WTC11 (cell line): Measurements from ENCODE around the gene ACHE. TPM values are rescaled to one million over a fixed set of nuclear protein-coding genes. Genes with fewer than 3 reads are reported as not detected.

Experiments used
- ATAC-seq: fragments of 200-7000 bp; cut with Tn5 transposase; 2 replicates; pipeline ENCODE4 v1.10.0; 2021; ENCODE audit warnings: mild to moderate bottlenecking, moderate library complexity
- CTCF ChIA-PET: fragments of 300-600 bp; sonication (Branson Sonifier 250); formaldehyde crosslinking; loops from one replicate; lab custom pipeline; 2021; ENCODE audit warnings: antibody characterized with exemption; lab: Charles Lee
- POLR2A ChIA-PET: fragments of 350-600 bp; sonication (Branson Sonifier 250); formaldehyde crosslinking; loops from one replicate; lab custom pipeline; 2021; ENCODE audit warnings: antibody characterized with exemption; lab: Charles Lee
- DNase-seq: peaks from one replicate; pipeline ENCODE4 v3.0.0; 2021; ENCODE audit warnings: low spot score
- H3K27ac Mint-ChIP-seq: 2 replicates; pipeline ENCODE4 v1.8.0; 2021; ENCODE audit warnings: mixed read lengths
- H3K27me3 Mint-ChIP-seq: 2 replicates; pipeline ENCODE4 v1.8.0; 2021; ENCODE audit warnings: low read depth, mild to moderate bottlenecking, moderate library complexity, mixed read lengths
- H3K36me3 Mint-ChIP-seq: 2 replicates; pipeline ENCODE4 v1.8.0; 2021; ENCODE audit warnings: mixed read lengths
- H3K4me1 Mint-ChIP-seq: 2 replicates; pipeline ENCODE4 v1.8.0; 2022; ENCODE audit warnings: mixed read lengths
- H3K4me3 Mint-ChIP-seq: 2 replicates; pipeline ENCODE4 v1.8.0; 2021; ENCODE audit warnings: mild to moderate bottlenecking, moderate library complexity, mixed read lengths
- H3K9me3 Mint-ChIP-seq: 2 replicates; pipeline ENCODE4 v1.8.0; 2021; ENCODE audit warnings: mixed read lengths
- ATF3 ChIP-seq: sonication (generic); formaldehyde crosslinking; conservative IDR thresholded peaks from 2 replicates; pipeline ENCODE4 v1.8.1; 2022; ENCODE audit warnings: mild to moderate bottlenecking, missing genetic modification reagents
- CTCF ChIP-seq: fragments of 200-600 bp; IDR thresholded peaks from 2 replicates; pipeline ENCODE4 v1.8.0; 2022; ENCODE audit warnings: antibody characterized with exemption
- E2F4 ChIP-seq: sonication (generic); formaldehyde crosslinking; IDR thresholded peaks from 2 replicates; pipeline ENCODE4 v1.8.1; 2022; ENCODE audit warnings: low read depth, mild to moderate bottlenecking, moderate library complexity, missing genetic modification reagents, borderline replicate concordance
- FOXP4 ChIP-seq: sonication (generic); formaldehyde crosslinking; IDR thresholded peaks from 2 replicates; pipeline ENCODE4 v1.8.0; 2022; ENCODE audit warnings: mild to moderate bottlenecking, missing genetic modification reagents
- RELA ChIP-seq: sonication (generic); formaldehyde crosslinking; IDR thresholded peaks from 2 replicates; pipeline ENCODE4 v1.8.1; 2022; ENCODE audit warnings: missing genetic modification reagents, mild to moderate bottlenecking, borderline replicate concordance
- SMAD3 ChIP-seq: sonication (generic); formaldehyde crosslinking; IDR thresholded peaks from 2 replicates; pipeline ENCODE4 v1.8.0; 2022; ENCODE audit warnings: missing genetic modification reagents, mild to moderate bottlenecking, borderline replicate concordance
- TEAD4 ChIP-seq: sonication (generic); formaldehyde crosslinking; IDR thresholded peaks from 2 replicates; pipeline ENCODE4 v1.8.0; 2022; ENCODE audit warnings: mild to moderate bottlenecking, missing genetic modification reagents
- ZBTB43 ChIP-seq: sonication (generic); formaldehyde crosslinking; IDR thresholded peaks from 2 replicates; pipeline ENCODE4 v1.8.1; 2023; ENCODE audit warnings: mild to moderate bottlenecking, missing genetic modification reagents
- ZNF138 ChIP-seq: sonication (generic); formaldehyde crosslinking; conservative IDR thresholded peaks from 2 replicates; pipeline ENCODE4 v1.8.1; 2022; ENCODE audit warnings: mild to moderate bottlenecking, moderate library complexity, missing genetic modification reagents
- ZNF219 ChIP-seq: sonication (generic); formaldehyde crosslinking; IDR thresholded peaks from 2 replicates; pipeline ENCODE4 v1.8.0; 2023; ENCODE audit warnings: missing genetic modification reagents, mild to moderate bottlenecking, borderline replicate concordance
- ZNF425 ChIP-seq: fragments of 250-450 bp; sonication (Bioruptor Pico); conservative IDR thresholded peaks from 2 replicates; pipeline ENCODE4 v1.9.0; 2021; ENCODE audit warnings: mild to moderate bottlenecking
- total RNA-seq: library from RNA; stranded (reverse); gene quantifications from 3 replicates; pipeline ENCODE4 v1.2.3, GENCODE V29; 2021

The ACHE gene
- total RNA-seq, 1 experiment from 2014 or later = 7.7 TPM

GRCh38 chr7:100879685-100880261 is 15.9 kb downstream of the ACHE start:
- H3K27ac Mint-ChIP-seq = peak overlapping the region; percentile 52
- POLR2A ChIA-PET = interaction anchor here (1.1 kb wide), 1 partner anchor 43 kb away, joined by 3 read pairs; no protein-coding TSS in a partner anchor
- no peak for DNase-seq

More at GRCh38 chr7:100879685-100880261, 15.9 kb downstream of the ACHE start:
- peaks cover 20% of the 10 kb centered on the region for H3K4me1 Mint-ChIP-seq
- TF ChIP-seq ZNF138 (no peak), ZBTB43 (CRISPR knock-in tag) (no peak), RELA (CRISPR knock-in tag) (no peak), TEAD4 (no peak), ZNF219 (CRISPR knock-in tag) (no peak), E2F4 (no peak), SMAD3 (CRISPR knock-in tag) (no peak), ZNF425 (CRISPR knock-in tag) (no peak), ATF3 (CRISPR knock-in tag) (no peak), FOXP4 (CRISPR knock-in tag) (no peak), CTCF (no peak)
- peaks cover 82% of the 10 kb centered on the region for H3K36me3 Mint-ChIP-seq
- no peak overlapping the region for H3K4me3 Mint-ChIP-seq
- H3K9me3 Mint-ChIP-seq = no peaks in the 10 kb centered on the region
- H3K27me3 Mint-ChIP-seq = no peaks in the 10 kb centered on the region
- ATAC-seq = no peak
- CTCF ChIA-PET = no interaction called here
